GM10847 (cell line): ENCODE measurements around the gene AFP.

Source experiments
- POLR2A ChIP-seq: IDR thresholded peaks from 2 replicates; pipeline ENCODE4 v1.6.1; 2011; ENCODE audit not compliant: insufficient read length; ENCODE audit errors: extremely low read depth

Gene AFP

GRCh38 chr4:73435984-73436383 lies at the start of gene AFP:
Gene AFP, plus strand, starts transcription at chr4:73436221. Its CDS starts 42 bp downstream, at chr4:73436263.
- no peak for TF ChIP-seq POLR2A

GRCh38 chr4:73387552-73387951 lies 48.5 kb upstream of the AFP start:
- no peak for TF ChIP-seq POLR2A

DNA sequence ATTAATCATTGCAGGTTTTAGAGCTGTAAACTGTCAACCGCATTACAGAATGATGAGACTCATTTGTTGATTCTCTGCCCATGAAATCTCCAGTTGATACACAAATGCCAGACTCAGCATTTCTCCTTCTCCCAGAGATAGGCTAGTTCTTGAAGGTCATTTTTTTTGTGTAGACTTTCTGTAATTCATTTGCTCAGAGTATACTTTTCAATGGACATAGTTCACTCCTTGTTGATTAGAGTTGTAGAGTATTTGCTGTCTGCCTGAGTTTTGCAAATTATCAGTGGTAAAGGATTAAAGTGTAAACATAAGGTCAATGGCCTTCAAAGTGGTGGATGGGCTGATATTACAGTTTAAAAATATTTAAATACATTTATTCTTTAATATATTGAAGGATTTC lies 47.1 kb upstream of the AFP start:
- no peak for TF ChIP-seq POLR2A

- TF ChIP-seq POLR2A = no peak
These were observed 44.2 kb upstream of the AFP start for GRCh38 chr4:73391774-73392173.

- TF ChIP-seq POLR2A = no peak
These were observed 43.1 kb upstream of the AFP start for GRCh38 chr4:73392936-73393335.

DNA sequence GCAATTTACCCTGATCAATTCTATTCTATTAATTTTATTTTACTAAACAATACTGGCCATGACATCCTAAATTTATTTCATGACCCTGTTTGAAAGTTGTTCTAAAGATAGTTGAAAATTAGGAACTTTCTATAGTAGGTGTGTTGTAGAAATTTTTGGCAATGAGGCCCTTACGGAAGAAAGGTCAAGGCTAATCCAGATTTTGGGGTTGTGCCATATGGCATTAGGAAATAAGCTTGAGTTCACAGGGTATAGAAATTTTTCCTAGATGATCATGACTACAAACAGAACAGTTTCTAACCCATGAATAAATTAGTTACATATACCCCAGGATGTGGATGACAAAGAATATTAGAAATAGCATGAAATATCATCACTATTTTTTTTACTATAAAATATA lies 39.7 kb upstream of the AFP start:
- TF ChIP-seq POLR2A = no peak

GRCh38 chr4:73396993-73397972 lies 38.7 kb upstream of the AFP start:
- TF ChIP-seq POLR2A = no peak

DNA sequence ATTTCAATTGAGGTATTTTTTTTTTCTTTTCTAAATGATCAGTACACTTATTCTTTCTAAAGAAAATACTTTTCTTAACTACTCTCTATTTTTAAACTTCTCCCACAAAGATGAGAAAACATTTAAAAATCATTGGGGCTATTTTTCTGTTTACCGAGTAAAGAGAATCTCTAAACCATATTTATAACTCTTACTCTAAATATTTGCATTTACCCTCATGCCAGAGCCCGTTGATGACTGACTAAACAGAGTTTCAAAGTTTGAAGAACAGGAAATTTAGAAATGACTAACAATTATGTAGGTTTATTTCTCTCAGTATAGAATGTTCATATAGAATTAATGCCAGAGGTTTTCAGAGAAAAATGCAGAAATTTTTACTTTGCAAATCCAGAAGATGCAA lies 34.6 kb upstream of the AFP start:
- TF ChIP-seq POLR2A = no peak

DNA sequence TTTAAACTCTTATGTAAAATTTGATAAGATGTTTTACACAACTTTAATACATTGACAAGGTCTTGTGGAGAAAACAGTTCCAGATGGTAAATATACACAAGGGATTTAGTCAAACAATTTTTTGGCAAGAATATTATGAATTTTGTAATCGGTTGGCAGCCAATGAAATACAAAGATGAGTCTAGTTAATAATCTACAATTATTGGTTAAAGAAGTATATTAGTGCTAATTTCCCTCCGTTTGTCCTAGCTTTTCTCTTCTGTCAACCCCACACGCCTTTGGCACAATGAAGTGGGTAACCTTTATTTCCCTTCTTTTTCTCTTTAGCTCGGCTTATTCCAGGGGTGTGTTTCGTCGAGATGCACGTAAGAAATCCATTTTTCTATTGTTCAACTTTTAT lies 32.0 kb upstream of the AFP start, which contains the start of gene ALB:
ALB (plus strand) TSS at position 246 of the 400 bp plus-strand sequence; CDS start at position 287, 41 bp downstream.
- no peak for TF ChIP-seq POLR2A

GRCh38 chr4:73404457-73404856 lies 31.6 kb upstream of the AFP start:
- no peak for TF ChIP-seq POLR2A

- TF ChIP-seq POLR2A = no peak
These were observed 30.9 kb upstream of the AFP start for GRCh38 chr4:73405138-73405537.

- TF ChIP-seq POLR2A = no peak
These were observed 29.5 kb upstream of the AFP start for GRCh38 chr4:73406548-73406875.

DNA sequence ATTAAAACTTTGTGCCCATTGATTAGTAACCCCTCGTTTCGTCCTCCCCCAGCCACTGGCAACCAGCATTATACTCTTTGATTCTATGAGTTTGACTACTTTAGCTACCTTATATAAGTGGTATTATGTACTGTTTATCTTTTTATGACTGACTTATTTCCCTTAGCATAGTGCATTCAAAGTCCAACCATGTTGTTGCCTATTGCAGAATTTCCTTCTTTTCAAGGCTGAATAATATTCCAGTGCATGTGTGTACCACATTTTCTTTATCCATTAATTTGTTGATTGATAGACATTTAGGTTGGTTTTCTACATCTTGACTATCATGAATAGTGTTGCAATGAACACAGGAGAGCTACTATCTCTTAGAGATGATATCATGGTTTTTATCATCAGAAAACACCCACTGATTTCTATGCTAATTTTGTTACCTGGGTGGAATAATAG lies 28.8 kb upstream of the AFP start:
- TF ChIP-seq POLR2A = no peak

- no peak for TF ChIP-seq POLR2A
These were observed 27.7 kb upstream of the AFP start for GRCh38 chr4:73408181-73408867.

GRCh38 chr4:73409012-73409862 lies 26.8 kb upstream of the AFP start:
- TF ChIP-seq POLR2A = no peak

GRCh38 chr4:73409978-73410548 lies 26.0 kb upstream of the AFP start:
- no peak for TF ChIP-seq POLR2A
